Loucy (cell line): Measurements from ENCODE around the gene MGAT5.

Experiments used
- EZH2phosphoT487 ChIP-seq: fragments of 200-600 bp; IDR thresholded peaks from 2 replicates; pipeline ENCODE4 v1.6.1; 2018; ENCODE audit warnings: antibody characterized with exemption, mild to moderate bottlenecking, moderate library complexity, borderline replicate concordance
- TF ChIP-seq, protein P1 (sequence below): fragments of 200-600 bp; sonication (generic); conservative IDR thresholded peaks from 2 replicates; pipeline ENCODE4 v1.5.1; 2014; ENCODE audit warnings: mild to moderate bottlenecking, antibody characterized with exemption, low read length

DNA sequence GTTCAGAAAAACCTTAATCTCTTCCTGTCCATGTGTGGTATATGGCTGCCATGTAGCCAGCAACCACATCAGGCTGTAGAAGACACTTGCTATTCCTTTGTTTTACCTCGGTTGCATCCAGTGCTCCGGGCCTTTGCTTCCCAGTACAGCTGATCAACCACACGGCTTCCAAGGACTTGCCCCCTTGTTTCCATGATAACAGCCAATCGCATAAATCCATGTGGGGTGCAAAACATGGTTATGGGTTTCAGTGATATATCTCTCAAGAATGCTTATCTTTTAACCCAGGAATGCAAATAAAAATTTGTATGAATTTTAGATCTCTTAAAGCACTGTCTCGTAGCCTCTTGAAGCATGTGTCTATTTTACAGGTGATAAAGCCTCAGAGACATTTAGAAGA, 118.3 kb downstream of the MGAT5 start:
- TF ChIP-seq, protein P1, sequence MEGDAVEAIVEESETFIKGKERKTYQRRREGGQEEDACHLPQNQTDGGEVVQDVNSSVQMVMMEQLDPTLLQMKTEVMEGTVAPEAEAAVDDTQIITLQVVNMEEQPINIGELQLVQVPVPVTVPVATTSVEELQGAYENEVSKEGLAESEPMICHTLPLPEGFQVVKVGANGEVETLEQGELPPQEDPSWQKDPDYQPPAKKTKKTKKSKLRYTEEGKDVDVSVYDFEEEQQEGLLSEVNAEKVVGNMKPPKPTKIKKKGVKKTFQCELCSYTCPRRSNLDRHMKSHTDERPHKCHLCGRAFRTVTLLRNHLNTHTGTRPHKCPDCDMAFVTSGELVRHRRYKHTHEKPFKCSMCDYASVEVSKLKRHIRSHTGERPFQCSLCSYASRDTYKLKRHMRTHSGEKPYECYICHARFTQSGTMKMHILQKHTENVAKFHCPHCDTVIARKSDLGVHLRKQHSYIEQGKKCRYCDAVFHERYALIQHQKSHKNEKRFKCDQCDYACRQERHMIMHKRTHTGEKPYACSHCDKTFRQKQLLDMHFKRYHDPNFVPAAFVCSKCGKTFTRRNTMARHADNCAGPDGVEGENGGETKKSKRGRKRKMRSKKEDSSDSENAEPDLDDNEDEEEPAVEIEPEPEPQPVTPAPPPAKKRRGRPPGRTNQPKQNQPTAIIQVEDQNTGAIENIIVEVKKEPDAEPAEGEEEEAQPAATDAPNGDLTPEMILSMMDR: no peak
- no peak for TF ChIP-seq EZH2phosphoT487
